HG03571 (cell line): ENCODE data around the gene ITGB4.

Source experiments
- ATAC-seq: cut with Tn5 transposase; IDR thresholded peaks from one replicate; pipeline ENCODE4 v1.9.1; 2021; ENCODE audit not compliant: unreplicated experiment

The ITGB4 gene

GRCh38 chr17:75785016-75785890 is 64.0 kb downstream of the ITGB4 start:
- ATAC-seq: peak; percentile 52

DNA sequence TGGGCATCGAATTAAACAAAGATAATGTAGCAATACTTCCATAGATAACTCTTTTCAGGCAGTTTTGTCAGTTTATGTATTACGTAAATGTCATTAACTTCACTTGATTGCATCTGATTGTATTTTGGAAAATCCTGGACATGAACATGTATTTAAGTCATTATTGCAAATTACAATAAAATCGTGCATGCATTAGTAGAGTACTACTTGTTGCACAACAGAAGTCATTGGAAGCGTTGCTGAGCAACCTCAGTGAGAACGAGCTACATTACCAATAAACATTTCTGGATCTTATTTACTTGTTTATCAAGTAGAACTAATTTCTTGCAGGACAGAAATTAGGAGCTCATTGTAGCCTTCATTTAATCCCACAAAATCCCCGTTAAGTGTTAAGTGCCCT is 70.0 kb downstream of the ITGB4 start:
- ATAC-seq: no peak

DNA sequence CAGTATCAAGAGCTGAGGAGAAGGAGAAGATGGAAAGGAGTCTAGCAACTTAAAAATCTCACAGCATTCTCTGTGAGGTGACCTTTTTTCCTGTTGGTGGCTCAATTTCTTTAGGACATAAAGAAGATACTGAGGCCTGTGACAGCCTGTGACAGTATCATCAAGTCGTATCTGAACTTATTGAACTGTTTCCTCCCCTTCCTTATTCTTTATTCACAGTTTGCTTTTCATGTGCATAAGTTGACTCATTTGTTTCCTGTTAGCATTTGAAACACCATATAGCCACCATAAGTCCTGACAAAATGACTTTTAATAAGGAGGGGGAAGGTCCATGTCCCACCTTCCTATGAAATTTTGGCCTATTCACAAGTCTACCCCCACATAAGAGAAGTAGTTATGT is 72.2 kb downstream of the ITGB4 start:
- no peak for ATAC-seq

DNA sequence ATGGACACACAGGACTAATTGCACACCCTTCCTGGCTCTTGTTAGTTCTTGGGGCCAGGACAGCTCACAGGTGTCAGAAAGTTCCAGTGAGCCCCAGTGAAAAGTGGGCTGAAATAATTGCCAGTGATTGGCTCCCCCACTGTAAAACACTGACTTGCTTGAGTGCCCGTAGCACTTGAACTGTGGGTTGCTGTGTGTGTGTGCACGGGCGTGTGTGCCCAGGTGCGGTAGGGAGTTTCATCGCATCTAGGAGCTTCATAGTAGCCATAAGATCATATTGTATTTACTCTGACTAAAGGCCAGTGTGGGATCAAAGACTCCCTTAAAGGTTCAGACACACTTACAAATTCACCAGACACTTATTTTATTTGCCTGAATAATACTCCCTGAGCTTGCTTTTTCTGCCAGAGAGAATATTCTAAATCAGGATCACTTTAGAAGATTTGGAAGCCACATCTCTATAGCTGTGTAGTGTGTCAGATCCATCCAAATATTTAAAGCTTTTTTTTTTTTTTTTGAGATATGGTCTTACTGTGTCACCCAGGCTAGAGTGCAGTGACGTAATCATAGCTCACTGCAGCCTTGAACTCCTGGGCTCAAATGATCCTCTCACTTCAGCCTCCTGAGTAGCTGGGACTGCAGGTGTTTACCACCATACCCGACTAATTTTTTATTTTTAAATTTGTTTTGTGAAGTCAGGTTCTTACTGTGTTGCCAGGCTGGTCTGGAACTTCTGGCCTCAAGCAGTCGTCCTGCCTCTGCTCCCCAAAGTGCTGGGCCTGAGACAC is 74.8 kb downstream of the ITGB4 start:
- no peak for ATAC-seq

DNA sequence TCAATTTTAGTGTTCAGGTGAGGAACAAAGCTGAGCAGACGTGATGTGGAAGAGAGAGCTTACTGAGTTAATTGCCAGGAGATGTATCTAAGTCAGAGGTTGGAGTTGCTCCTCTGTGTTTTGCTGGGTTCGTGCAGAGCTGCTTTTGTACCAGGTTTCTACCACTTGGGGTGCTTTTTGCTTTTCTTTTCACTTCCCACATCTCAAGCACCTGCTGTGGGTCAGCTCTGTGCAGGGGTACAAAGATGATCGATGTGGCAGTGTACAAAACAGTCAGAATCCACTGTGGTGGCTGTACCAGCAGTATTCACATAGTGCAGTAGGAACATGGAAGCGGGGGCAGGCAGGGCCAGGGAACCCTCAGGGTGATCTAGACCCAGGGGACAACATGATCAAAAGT is 78.1 kb downstream of the ITGB4 start:
- no peak for ATAC-seq

GRCh38 chr17:75803883-75804282 is 82.6 kb downstream of the ITGB4 start:
- ATAC-seq: no peak

GRCh38 chr17:75806822-75807500 is 85.7 kb downstream of the ITGB4 start:
- ATAC-seq: no peak
